Neural cell (in vitro differentiated cells): ENCODE results near the gene TMEM238L. TPM values are rescaled to one million over a fixed set of nuclear protein-coding genes. Genes with fewer than 3 reads are reported as not detected.

ENCODE experiments used
- H2AFZ ChIP-seq: fragments of 200-600, 300-800 bp; sonication (generic), shearing (Covaris generic); 2 replicates; pipeline ENCODE4 v1.6.0; 2014; ENCODE audit warnings: low read depth, mild to moderate bottlenecking, antibody characterized with exemption, low read length, moderate library complexity
- H3F3A ChIP-seq: fragments of 200-600 bp; shearing (Covaris generic); 2 replicates; pipeline ENCODE4 v1.6.1; 2016; ENCODE audit warnings: mild to moderate bottlenecking, moderate library complexity, mixed read lengths, antibody characterized with exemption, low read length; ENCODE audit not compliant: insufficient read depth, poor library complexity, severe bottlenecking
- H3K27ac ChIP-seq: fragments of 200-600, 300-800 bp; sonication (generic), shearing (Covaris generic); 2 replicates; pipeline ENCODE4 v1.5.1; 2014; ENCODE audit warnings: mild to moderate bottlenecking, low read length, moderate library complexity
- H3K27me3 ChIP-seq: fragments of 300-800, 200-600 bp; sonication (generic), shearing (Covaris generic); 2 replicates; pipeline ENCODE4 v1.6.0; 2014; ENCODE audit warnings: mild to moderate bottlenecking, low read depth, low read length, moderate library complexity; ENCODE audit not compliant: insufficient read depth
- H3K36me3 ChIP-seq: fragments of 300-800, 200-600 bp; sonication (generic), shearing (Covaris generic); 2 replicates; pipeline ENCODE4 v1.5.1; 2014; ENCODE audit warnings: mild to moderate bottlenecking, antibody characterized with exemption, low read length, moderate library complexity; ENCODE audit not compliant: insufficient read depth
- H3K4me2 ChIP-seq: fragments of 300-800, 200-600 bp; sonication (generic), shearing (Covaris generic); 2 replicates; pipeline ENCODE4 v1.6.0; 2014; ENCODE audit warnings: mild to moderate bottlenecking, low read length
- H3K4me3 ChIP-seq: fragments of 300-800, 200-600 bp; sonication (generic), shearing (Covaris generic); 2 replicates; pipeline ENCODE4 v1.5.1; 2014; ENCODE audit warnings: mild to moderate bottlenecking, low read length, moderate library complexity
- H3K79me2 ChIP-seq: fragments of 200-600 bp; shearing (Covaris generic); replicated peaks from 2 replicates; pipeline ENCODE4 v1.6.0; 2014; ENCODE audit warnings: mild to moderate bottlenecking, low read length, moderate library complexity; ENCODE audit not compliant: insufficient read depth
- H3K9ac ChIP-seq: fragments of 300-800, 200-600 bp; sonication (generic), shearing (Covaris generic); 2 replicates; pipeline ENCODE4 v1.6.1; 2016; ENCODE audit warnings: mild to moderate bottlenecking, low read length, mixed read lengths
- H3K9me2 ChIP-seq: fragments of 200-600 bp; shearing (Covaris generic); 2 replicates; pipeline ENCODE4 v1.6.1; 2016; ENCODE audit warnings: mild to moderate bottlenecking, low read length, mixed read lengths; ENCODE audit not compliant: insufficient read depth
- H3K9me3 ChIP-seq: fragments of 200-600, 300-800 bp; sonication (generic), shearing (Covaris generic); 2 replicates; pipeline ENCODE4 v1.6.1; 2016; ENCODE audit warnings: mild to moderate bottlenecking, mixed run types, low read length, moderate library complexity, mixed read lengths
- H4K20me1 ChIP-seq: fragments of 200-600 bp; shearing (Covaris generic); 2 replicates; pipeline ENCODE4 v1.6.1; 2016; ENCODE audit warnings: mild to moderate bottlenecking, mixed run types; ENCODE audit not compliant: insufficient read depth
- CTCF ChIP-seq: fragments of 450-650 bp; IDR thresholded peaks from 2 replicates; pipeline ENCODE4 v1.5.1; 2014; ENCODE audit warnings: antibody characterized with exemption, mild to moderate bottlenecking, moderate library complexity; ENCODE audit not compliant: poor library complexity, severe bottlenecking
- EP300 ChIP-seq: fragments of 450-650 bp; conservative IDR thresholded peaks from 2 replicates; pipeline ENCODE4 v1.6.1; 2014; ENCODE audit warnings: antibody characterized with exemption, mild to moderate bottlenecking, moderate library complexity; ENCODE audit not compliant: poor library complexity, severe bottlenecking
- EZH2 ChIP-seq: fragments of 200-600, 300-800 bp; shearing (Covaris generic), sonication (generic); IDR thresholded peaks from 2 replicates; pipeline ENCODE4 v1.6.1; 2014; ENCODE audit warnings: antibody characterized with exemption, low read length, borderline replicate concordance, mild to moderate bottlenecking; ENCODE audit not compliant: insufficient read depth, poor library complexity, severe bottlenecking
- MXI1 ChIP-seq: fragments of 450-650 bp; conservative IDR thresholded peaks from 2 replicates; pipeline ENCODE4 v1.6.1; 2014; ENCODE audit warnings: antibody characterized with exemption, mild to moderate bottlenecking; ENCODE audit not compliant: poor library complexity, severe bottlenecking
- POLR2AphosphoS5 ChIP-seq: IDR thresholded peaks from 2 replicates; pipeline ENCODE4 v1.6.1; 2012
- RAD21 ChIP-seq: fragments of 450-650 bp; conservative IDR thresholded peaks from 2 replicates; pipeline ENCODE4 v1.6.1; 2014; ENCODE audit warnings: antibody characterized with exemption, mild to moderate bottlenecking, moderate library complexity
- REST ChIP-seq: IDR thresholded peaks from 2 replicates; pipeline ENCODE4 v1.6.1; 2012; ENCODE audit warnings: borderline replicate concordance
- SMC3 ChIP-seq: fragments of 450-650 bp; conservative IDR thresholded peaks from 2 replicates; pipeline ENCODE4 v1.6.1; 2014; ENCODE audit warnings: antibody characterized with exemption, mild to moderate bottlenecking, moderate library complexity; ENCODE audit not compliant: poor library complexity
- TAF1 ChIP-seq: IDR thresholded peaks from 2 replicates; pipeline ENCODE4 v1.6.1; 2012; ENCODE audit warnings: low read depth
- polyA plus RNA-seq: library from polyadenylated mRNA; depleted of rRNA; stranded (reverse); fragments of >200 nt; gene quantifications from 2 replicates; pipeline ENCODE4 v1.2.3, GENCODE V29; 2014

The TMEM238L gene
- polyA plus RNA-seq, 1 donor from 2014 or later, result not detected

GRCh38 chr17:10843811-10844210, 39.9 kb upstream of the TMEM238L start:
- Histone ChIP-seq H4K20me1 (no peaks in the 10 kb centered on the region), H3K9ac (no peak overlapping the region), H2AFZ (no peak overlapping the region), H3F3A (no peaks in the 10 kb centered on the region), H3K4me2 (no peak overlapping the region), H3K9me3 (no peaks in the 10 kb centered on the region), H3K79me2 (no peaks in the 10 kb centered on the region), H3K27me3 (no peaks in the 10 kb centered on the region), H3K36me3 (no peaks in the 10 kb centered on the region), H3K9me2 (no peaks in the 10 kb centered on the region), H3K4me3 (no peak overlapping the region), H3K27ac (no peak overlapping the region)
- TF ChIP-seq EZH2 (no peak), TAF1 (no peak), EP300 (no peak), POLR2AphosphoS5 (no peak), MXI1 (no peak), CTCF (no peak), REST (no peak), RAD21 (no peak)

GRCh38 chr17:10842658-10843057, 38.8 kb upstream of the TMEM238L start:
- no peaks in the 10 kb centered on the region for H3K9me2 ChIP-seq

GRCh38 chr17:10838682-10839081, 34.8 kb upstream of the TMEM238L start:
- Histone ChIP-seq H3K9ac (no peak overlapping the region), H4K20me1 (no peaks in the 10 kb centered on the region), H3K9me2 (no peaks in the 10 kb centered on the region), H3K9me3 (no peaks in the 10 kb centered on the region), H3F3A (no peaks in the 10 kb centered on the region), H2AFZ (no peak overlapping the region), H3K4me3 (no peak overlapping the region), H3K79me2 (no peaks in the 10 kb centered on the region), H3K4me2 (no peak overlapping the region), H3K27ac (no peak overlapping the region), H3K36me3 (no peaks in the 10 kb centered on the region), H3K27me3 (no peaks in the 10 kb centered on the region)
- TF ChIP-seq EP300, result no peak
- no peak for TF ChIP-seq MXI1
- TF ChIP-seq CTCF, result no peak
- TF ChIP-seq REST, result no peak
- TF ChIP-seq EZH2, result no peak
- no peak for TF ChIP-seq TAF1
- TF ChIP-seq RAD21, result no peak
- TF ChIP-seq SMC3, result no peak
- TF ChIP-seq POLR2AphosphoS5, result no peak

More at GRCh38 chr17:10842658-10843057, 38.8 kb upstream of the TMEM238L start:
- Histone ChIP-seq H3K36me3 (no peaks in the 10 kb centered on the region), H3K4me2 (no peak overlapping the region), H2AFZ (no peak overlapping the region), H3F3A (no peaks in the 10 kb centered on the region), H3K27ac (no peak overlapping the region), H3K4me3 (no peak overlapping the region), H3K9me3 (no peaks in the 10 kb centered on the region), H4K20me1 (no peaks in the 10 kb centered on the region), H3K9ac (no peak overlapping the region), H3K79me2 (no peaks in the 10 kb centered on the region), H3K27me3 (no peaks in the 10 kb centered on the region)
- no peak for TF ChIP-seq RAD21
- no peak for TF ChIP-seq POLR2AphosphoS5
- no peak for TF ChIP-seq SMC3
